ENCODE measurements around the gene EPHA8.

DNA sequence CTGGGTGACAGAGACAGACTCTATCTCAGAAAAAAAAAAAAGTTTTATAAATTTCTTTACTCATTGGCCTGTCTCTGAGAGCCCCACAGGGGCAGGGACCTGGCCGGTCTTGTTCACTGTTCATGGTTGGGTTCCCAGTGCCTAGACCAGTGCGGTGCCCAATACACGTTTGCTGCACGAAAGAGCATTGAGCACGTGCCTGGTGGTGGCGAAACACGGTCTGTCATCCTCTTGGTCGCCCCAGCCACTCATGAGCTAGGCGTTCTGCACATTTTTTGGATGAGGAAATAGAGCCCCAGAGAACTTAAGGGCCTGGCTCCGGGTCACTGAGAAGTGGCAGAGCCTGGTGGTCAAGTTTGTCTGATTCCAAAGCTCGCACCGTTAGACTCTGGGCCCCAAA is 18.7 kb upstream of the EPHA8 start:
- TF ChIP-seq POLR2A (IDR thresholded peaks at IDR 0.05; ENCODE audit: low read length): no peak
- no peak for TF ChIP-seq GATA1 (IDR thresholded peaks at IDR 0.05; ENCODE audit: low read depth, low read length)

Data from erythroblast (primary cell).